ENCODE measurements around the gene OOSP2. TPM values are rescaled to one million over a fixed set of nuclear protein-coding genes. Genes with fewer than 3 reads are reported as not detected.

Gene OOSP2
- total RNA-seq, 1 donor from 2014 or later = not detected

- no peak overlapping the region for H3K4me3 ChIP-seq
- no peak overlapping the region for H3K27ac ChIP-seq (replicated peaks)
- no peaks in the 10 kb centered on the region for H3K36me3 ChIP-seq
- no peak for TF ChIP-seq CTCF (IDR thresholded peaks at IDR 0.05; ENCODE audit: borderline replicate concordance)
- intact Hi-C loops (cut with micrococcal nuclease) = no loop called here
- no peaks in the 10 kb centered on the region for H3K27me3 ChIP-seq (ENCODE audit: low read depth)
- no peak for DNase-seq
- no peaks in the 10 kb centered on the region for H3K9me3 ChIP-seq (replicated peaks)
- H3K4me1 ChIP-seq = no peaks in the 10 kb centered on the region
These were observed 57.0 kb downstream of the OOSP2 start for GRCh38 chr11:60097189-60097588.

Other genes with a start within 250 kb of the OOSP2 start
- gene MRPL16, start 229.6 kb upstream of the OOSP2 start, total RNA-seq = 93.2 TPM
- not detected for gene CBLIF, start 194.9 kb upstream of the OOSP2 start, total RNA-seq
- gene TCN1, start 173.9 kb upstream of the OOSP2 start, total RNA-seq = not detected
- not detected for gene OOSP3, start 161.6 kb upstream of the OOSP2 start, total RNA-seq
- not detected for gene OOSP1, start 102.0 kb upstream of the OOSP2 start, total RNA-seq
- gene OOSP4A, start 76.4 kb upstream of the OOSP2 start, total RNA-seq = not detected
- gene OOSP4B, start 23.2 kb upstream of the OOSP2 start, total RNA-seq = not detected
- not detected for gene MS4A3, start 16.3 kb downstream of the OOSP2 start, total RNA-seq
- 0.41 TPM for gene MS4A2, start 48.3 kb downstream of the OOSP2 start, total RNA-seq
- gene MS4A6A, start 142.7 kb downstream of the OOSP2 start, total RNA-seq = 42.1 TPM
- 0.93 TPM for gene MS4A4E, start 202.7 kb downstream of the OOSP2 start, total RNA-seq
- gene MS4A4A, start 240.3 kb downstream of the OOSP2 start, total RNA-seq = 13.9 TPM